Neural progenitor cell (in vitro differentiated cells): Measurements from ENCODE around the gene SUPT4H1.

ENCODE experiments used
- EZH2 ChIP-seq: fragments of 200-600 bp; sonication (generic); IDR thresholded peaks from 2 replicates; pipeline ENCODE4 v1.6.1; 2017; ENCODE audit warnings: antibody characterized with exemption, mild to moderate bottlenecking, moderate library complexity
- EZH2phosphoT487 ChIP-seq: fragments of 200-600 bp; sonication (generic); IDR thresholded peaks from 2 replicates; pipeline ENCODE4 v1.6.1; 2017; ENCODE audit warnings: antibody characterized with exemption
- TF ChIP-seq, protein P1 (sequence below): fragments of 200-600 bp; sonication (generic); IDR thresholded peaks from 2 replicates; pipeline ENCODE4 v1.5.1; 2017; ENCODE audit warnings: antibody characterized with exemption, mild to moderate bottlenecking

DNA sequence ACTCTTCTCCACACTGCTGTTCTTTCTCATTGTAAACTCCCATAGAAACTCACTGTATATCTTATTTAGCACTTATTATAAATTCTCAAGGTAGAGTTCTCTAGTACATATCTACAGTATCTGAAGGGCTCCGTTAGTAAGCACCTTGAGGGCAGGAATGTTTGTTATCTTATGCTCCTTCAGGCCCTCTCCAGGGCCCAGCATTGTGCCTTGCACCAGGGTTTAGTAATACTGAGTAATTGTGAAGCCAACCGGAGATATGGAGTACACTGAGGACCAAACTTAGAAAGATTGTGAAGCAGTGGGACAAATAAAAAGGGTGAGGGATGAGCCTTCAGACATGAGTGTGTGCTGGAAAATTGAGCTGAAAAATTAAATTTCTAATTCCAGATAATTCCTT lies 38.9 kb upstream of the SUPT4H1 start:
- TF ChIP-seq, protein P1, sequence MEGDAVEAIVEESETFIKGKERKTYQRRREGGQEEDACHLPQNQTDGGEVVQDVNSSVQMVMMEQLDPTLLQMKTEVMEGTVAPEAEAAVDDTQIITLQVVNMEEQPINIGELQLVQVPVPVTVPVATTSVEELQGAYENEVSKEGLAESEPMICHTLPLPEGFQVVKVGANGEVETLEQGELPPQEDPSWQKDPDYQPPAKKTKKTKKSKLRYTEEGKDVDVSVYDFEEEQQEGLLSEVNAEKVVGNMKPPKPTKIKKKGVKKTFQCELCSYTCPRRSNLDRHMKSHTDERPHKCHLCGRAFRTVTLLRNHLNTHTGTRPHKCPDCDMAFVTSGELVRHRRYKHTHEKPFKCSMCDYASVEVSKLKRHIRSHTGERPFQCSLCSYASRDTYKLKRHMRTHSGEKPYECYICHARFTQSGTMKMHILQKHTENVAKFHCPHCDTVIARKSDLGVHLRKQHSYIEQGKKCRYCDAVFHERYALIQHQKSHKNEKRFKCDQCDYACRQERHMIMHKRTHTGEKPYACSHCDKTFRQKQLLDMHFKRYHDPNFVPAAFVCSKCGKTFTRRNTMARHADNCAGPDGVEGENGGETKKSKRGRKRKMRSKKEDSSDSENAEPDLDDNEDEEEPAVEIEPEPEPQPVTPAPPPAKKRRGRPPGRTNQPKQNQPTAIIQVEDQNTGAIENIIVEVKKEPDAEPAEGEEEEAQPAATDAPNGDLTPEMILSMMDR, result no peak
- TF ChIP-seq EZH2 (no peak), EZH2phosphoT487 (no peak)
